CD4-positive, CD25-positive, alpha-beta regulatory T cell (primary cell): ENCODE measurements around the gene C16orf87. TPM values are rescaled to one million over a fixed set of nuclear protein-coding genes. Genes with fewer than 3 reads are reported as not detected.
A peak's percentile ranks its signal among the peaks of the same experiment; 100 is the strongest.

Experiments
- ATAC-seq, 2 donors: fragments of 150-1000 bp; cut with Tn5 transposase; one replicate each; pipeline ENCODE4 v1.10.0; 2021; ENCODE audit warnings: low read depth in 2 of 2, moderate number of reproducible peaks in 2 of 2, moderate library complexity in 1 of 2
- DNase-seq, 3 donors: peaks; one replicate each; pipeline versions ENCODE4 v3.0.0 to v3.0.0-alpha.2; 2012 to 2022; ENCODE audit warnings: mixed read lengths in 1 of 3
- H3K27ac ChIP-seq: one replicate; pipeline ENCODE4 v1.7.0; 2013; ENCODE audit warnings: mild to moderate bottlenecking, low read length; ENCODE audit not compliant: insufficient read depth, poor library complexity, severe bottlenecking
- H3K27me3 ChIP-seq: one replicate; pipeline ENCODE4 v1.7.0; 2013; ENCODE audit warnings: low read length; ENCODE audit not compliant: control insufficient read depth, insufficient read depth
- H3K36me3 ChIP-seq: one replicate; pipeline ENCODE4 v1.7.0; 2013; ENCODE audit warnings: mild to moderate bottlenecking, low read length, moderate library complexity; ENCODE audit not compliant: control insufficient read depth, insufficient read depth
- H3K4me1 ChIP-seq: 2 replicates; pipeline ENCODE4 v1.7.0; 2013; ENCODE audit warnings: mild to moderate bottlenecking, low read length; ENCODE audit not compliant: insufficient read depth, control insufficient read depth, poor library complexity, severe bottlenecking
- H3K4me3 ChIP-seq: one replicate; pipeline ENCODE4 v1.7.0; 2013; ENCODE audit warnings: low read depth, mild to moderate bottlenecking, low read length, moderate library complexity
- H3K9me3 ChIP-seq, 2 experiments: 1 replicate in 1 of 2; 2 replicates in 1 of 2; pipeline ENCODE4 v1.7.0; 2013; ENCODE audit warnings: low read length in 2 of 2, mild to moderate bottlenecking in 1 of 2, moderate library complexity in 1 of 2; ENCODE audit not compliant: control insufficient read depth in 2 of 2
- H3K27ac Mint-ChIP-seq, 3 donors: one replicate each; pipeline ENCODE4 v1.8.0; 2020 to 2022; ENCODE audit warnings: mild to moderate bottlenecking in 3 of 3, mixed read lengths in 3 of 3, moderate library complexity in 2 of 3
- H3K27me3 Mint-ChIP-seq: one replicate; pipeline ENCODE4 v1.8.0; 2022; ENCODE audit warnings: mild to moderate bottlenecking, mixed read lengths
- H3K36me3 Mint-ChIP-seq: one replicate; pipeline ENCODE4 v1.8.0; 2020; ENCODE audit warnings: mixed read lengths
- H3K4me1 Mint-ChIP-seq, 4 donors: one replicate each; pipeline ENCODE4 v1.8.0; 2020 to 2022; ENCODE audit warnings: mixed read lengths in 4 of 4, mild to moderate bottlenecking in 1 of 4
- H3K4me3 Mint-ChIP-seq, 4 donors: one replicate each; pipeline ENCODE4 v1.8.0; 2020 to 2022; ENCODE audit warnings: mild to moderate bottlenecking in 4 of 4, mixed read lengths in 4 of 4, moderate library complexity in 3 of 4
- H3K9me3 Mint-ChIP-seq, 7 donors: one replicate each; pipeline ENCODE4 v1.8.0; 2020 to 2022; ENCODE audit warnings: mixed read lengths in 7 of 7, mild to moderate bottlenecking in 3 of 7, moderate library complexity in 2 of 7
- polyA plus RNA-seq, 4 donors: library from polyadenylated mRNA; unstranded; fragments of 300-500 nt; fragmentation: Illumina TruSeq; gene quantifications; one replicate each; pipeline ENCODE4 v1.2.3, GENCODE V29; 2021
- total RNA-seq: library from RNA; stranded (reverse); gene quantifications from one replicate; pipeline ENCODE4 v1.2.3, GENCODE V29; 2022

C16orf87 gene
- total and polyA plus RNA-seq, 5 donors from 2014 or later: 13.1 to 24.6 (median 16.5) TPM

DNA sequence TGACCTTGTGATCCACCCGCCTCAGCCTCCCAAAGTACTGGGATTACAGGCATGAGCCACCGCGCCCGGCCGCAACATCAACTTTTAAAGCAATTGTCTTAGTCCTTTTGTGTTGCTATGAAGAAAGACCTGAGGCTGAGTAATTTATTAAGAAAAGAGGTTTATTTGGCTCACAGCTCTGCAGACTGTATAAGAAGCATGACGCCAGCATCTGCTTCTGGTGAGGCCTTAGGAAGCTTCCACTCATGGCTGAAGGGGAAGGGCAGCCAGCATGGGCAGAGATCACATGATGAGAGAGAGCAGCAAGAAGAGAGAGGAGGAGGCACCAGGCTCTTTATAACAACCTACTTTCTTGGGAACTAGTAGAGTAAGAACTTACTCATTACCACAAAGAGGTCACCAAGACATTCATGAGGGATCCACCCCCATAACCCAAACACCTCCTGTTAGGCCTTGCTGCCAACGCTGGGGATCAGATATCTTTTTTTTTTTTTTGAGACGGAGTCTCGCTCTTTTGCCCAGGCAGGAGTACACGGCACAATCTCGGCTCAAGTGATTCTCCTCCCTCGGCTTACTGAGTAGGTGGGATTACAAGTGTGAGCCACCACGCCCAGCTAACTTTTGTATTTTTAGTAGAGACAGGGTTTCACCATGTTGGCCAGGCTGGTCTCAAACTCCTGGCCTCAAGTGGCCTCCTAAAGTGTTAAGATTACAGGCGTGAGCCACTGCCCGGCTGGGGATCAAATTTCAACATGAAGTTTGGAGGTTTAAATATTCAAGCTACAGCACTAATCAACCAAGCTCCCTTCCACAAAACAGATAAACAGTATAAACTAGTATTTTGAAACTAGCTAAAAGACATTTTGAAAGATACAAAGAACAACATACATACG is 31.8 kb upstream of the C16orf87 start:
- Histone ChIP-seq H3K4me3 (no peak overlapping the region), H3K27ac (no peak overlapping the region), H3K9me3 (no peaks in the 10 kb centered on the region), H3K4me1 (peaks cover 3% of the 10 kb centered on the region), H3K27me3 (no peaks in the 10 kb centered on the region), H3K36me3 (no peaks in the 10 kb centered on the region)
- Mint-ChIP-seq H3K36me3 (no peaks in the 10 kb centered on the region), H3K9me3 (peaks cover 0 to 4% (median 0%) of the 10 kb centered on the region in 7 donors), H3K4me3 (no peak overlapping the region), H3K4me1 (peaks cover 5 to 17% (median 12%) of the 10 kb centered on the region in 4 donors), H3K27me3 (peaks cover 4% of the 10 kb centered on the region), H3K27ac (peak overlapping the region in 1 of 3 donors; percentile 36)
- no peak for ATAC-seq
- DNase-seq: no peak

DNA sequence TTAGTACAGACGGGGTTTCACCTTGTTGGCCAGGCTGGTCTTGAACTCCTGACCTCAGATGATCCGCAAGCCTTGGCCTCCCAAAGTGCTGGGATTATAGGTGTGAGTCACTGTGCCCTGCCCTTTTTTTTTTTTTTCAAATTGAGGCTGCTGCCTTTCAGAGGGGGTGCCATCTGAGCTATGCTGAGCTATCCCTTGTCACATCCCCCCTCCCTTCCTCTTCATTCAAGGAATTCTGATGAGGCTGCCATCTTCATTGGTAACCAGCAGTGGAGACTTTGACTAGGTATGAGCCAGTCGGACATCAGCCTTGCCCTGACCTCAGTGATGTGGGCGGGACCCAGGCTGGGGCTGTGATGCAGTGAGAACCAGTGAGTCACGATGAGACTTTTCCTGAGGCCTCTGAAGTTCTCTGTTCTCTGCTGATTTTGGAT is 28.8 kb upstream of the C16orf87 start:
- peaks cover 3% of the 10 kb centered on the region for H3K4me1 ChIP-seq
- H3K4me1 Mint-ChIP-seq: peaks cover 5 to 17% (median 12%) of the 10 kb centered on the region in 4 donors
- H3K36me3 Mint-ChIP-seq: no peaks in the 10 kb centered on the region
- H3K4me3 Mint-ChIP-seq: no peak overlapping the region
- H3K9me3 ChIP-seq: no peaks in the 10 kb centered on the region
- DNase-seq (no peak), ATAC-seq (no peak)
- no peaks in the 10 kb centered on the region for H3K9me3 Mint-ChIP-seq
- H3K4me3 ChIP-seq: no peak overlapping the region
- no peaks in the 10 kb centered on the region for H3K36me3 ChIP-seq
- H3K27ac Mint-ChIP-seq: no peak overlapping the region
- H3K27me3 ChIP-seq: no peaks in the 10 kb centered on the region
- H3K27me3 Mint-ChIP-seq: peaks cover 17% of the 10 kb centered on the region
- H3K27ac ChIP-seq: no peak overlapping the region

DNA sequence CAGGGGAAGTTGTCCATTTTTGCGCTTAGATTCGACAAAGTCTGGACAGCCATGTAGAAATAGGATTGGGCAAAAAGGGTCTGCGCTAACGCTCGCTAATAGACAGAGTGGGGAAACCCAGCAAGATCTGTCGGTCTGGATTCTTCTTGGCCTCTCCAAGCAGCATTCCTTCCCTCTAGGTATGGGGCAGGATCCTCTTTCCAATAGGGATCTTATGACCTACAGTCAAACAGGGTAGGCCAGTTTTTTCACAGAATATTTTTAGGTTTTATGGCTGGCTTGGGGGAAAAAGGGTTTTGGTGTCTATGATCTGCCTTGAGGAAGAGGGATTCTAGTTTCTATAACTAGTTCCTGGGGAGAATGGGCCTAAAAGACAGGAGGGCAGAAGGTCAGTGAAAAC is 27.2 kb upstream of the C16orf87 start:
- Mint-ChIP-seq H3K4me3 (no peak overlapping the region), H3K27ac (peak overlapping the region in 1 of 3 donors; percentile 62), H3K4me1 (peaks cover 0 to 6% (median 4%) of the 10 kb centered on the region in 4 donors), H3K36me3 (no peaks in the 10 kb centered on the region), H3K27me3 (peaks cover 17% of the 10 kb centered on the region), H3K9me3 (no peaks in the 10 kb centered on the region)
- Histone ChIP-seq H3K36me3 (no peaks in the 10 kb centered on the region), H3K27ac (no peak overlapping the region), H3K4me1 (no peaks in the 10 kb centered on the region), H3K9me3 (no peaks in the 10 kb centered on the region), H3K4me3 (no peak overlapping the region), H3K27me3 (no peaks in the 10 kb centered on the region)
- no peak for ATAC-seq
- DNase-seq: no peak

DNA sequence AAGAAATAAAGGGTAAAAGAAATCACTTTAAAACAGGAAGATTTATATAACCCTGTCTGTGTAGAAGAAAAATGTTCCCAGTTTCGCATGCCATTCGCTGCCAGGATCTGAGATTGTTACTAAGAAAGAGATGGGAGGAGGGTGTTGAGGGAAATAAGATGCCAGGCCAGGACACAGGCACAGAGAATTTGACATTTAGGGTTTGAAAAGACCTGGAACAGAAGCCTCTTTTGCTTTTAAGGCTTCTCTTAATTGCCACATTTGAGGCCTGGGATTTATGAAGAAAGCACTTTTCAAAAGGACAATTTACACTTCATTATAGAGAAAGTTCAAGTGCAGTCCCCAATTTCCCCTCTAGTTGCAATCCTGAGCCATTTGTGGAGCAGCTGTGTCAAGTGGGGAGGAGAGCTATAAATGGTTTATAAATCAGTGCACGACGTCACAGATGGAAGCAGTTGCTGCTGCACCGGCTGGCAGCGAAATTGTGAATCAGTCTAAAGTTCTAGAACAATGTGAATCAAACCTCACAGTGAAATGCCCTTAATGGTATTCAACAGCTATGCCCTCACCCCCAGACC is 26.5 kb upstream of the C16orf87 start:
- peak overlapping the region in 1 of 3 donors; percentile 62 for H3K27ac Mint-ChIP-seq
- no peaks in the 10 kb centered on the region for H3K36me3 ChIP-seq
- peaks cover 22% of the 10 kb centered on the region for H3K27me3 Mint-ChIP-seq
- H3K4me3 ChIP-seq: no peak overlapping the region
- H3K4me3 Mint-ChIP-seq: no peak overlapping the region
- no peak overlapping the region for H3K27ac ChIP-seq
- peak in 1 of 3 donors; percentile 42 for DNase-seq
- no peak for ATAC-seq
- H3K27me3 ChIP-seq: no peaks in the 10 kb centered on the region
- H3K36me3 Mint-ChIP-seq: no peaks in the 10 kb centered on the region
- H3K4me1 ChIP-seq: no peaks in the 10 kb centered on the region
- no peaks in the 10 kb centered on the region for H3K9me3 Mint-ChIP-seq
- H3K9me3 ChIP-seq: no peaks in the 10 kb centered on the region
- peaks cover 0 to 6% (median 4%) of the 10 kb centered on the region in 4 donors for H3K4me1 Mint-ChIP-seq

DNA sequence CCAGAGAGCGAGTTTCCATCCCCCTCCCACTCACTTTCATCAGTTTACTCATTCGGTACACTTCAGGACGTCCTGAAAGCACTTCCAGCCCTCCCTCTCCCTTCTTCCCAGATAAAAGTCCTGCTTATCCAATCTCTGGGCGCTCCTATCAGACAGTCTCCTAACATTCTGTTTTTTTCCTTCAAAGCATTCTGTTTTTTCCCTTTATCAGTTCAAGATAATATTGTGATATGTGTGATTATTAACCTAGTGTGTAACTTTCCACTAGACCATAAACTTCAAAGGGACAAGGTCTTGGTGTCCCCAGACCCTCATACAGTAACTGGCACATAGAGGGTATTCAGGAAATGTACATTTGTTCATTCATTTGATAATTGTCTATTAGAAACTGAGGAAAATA is 24.4 kb upstream of the C16orf87 start:
- Histone ChIP-seq H3K4me3 (no peak overlapping the region), H3K4me1 (no peaks in the 10 kb centered on the region), H3K27ac (no peak overlapping the region), H3K9me3 (no peaks in the 10 kb centered on the region), H3K27me3 (no peaks in the 10 kb centered on the region), H3K36me3 (no peaks in the 10 kb centered on the region)
- H3K36me3 Mint-ChIP-seq: no peaks in the 10 kb centered on the region
- H3K27ac Mint-ChIP-seq: no peak overlapping the region
- H3K9me3 Mint-ChIP-seq: no peaks in the 10 kb centered on the region
- peaks cover 0 to 5% (median 2%) of the 10 kb centered on the region in 4 donors for H3K4me1 Mint-ChIP-seq
- no peak overlapping the region for H3K4me3 Mint-ChIP-seq
- H3K27me3 Mint-ChIP-seq: peaks cover 27% of the 10 kb centered on the region
- DNase-seq (no peak), ATAC-seq (no peak)

DNA sequence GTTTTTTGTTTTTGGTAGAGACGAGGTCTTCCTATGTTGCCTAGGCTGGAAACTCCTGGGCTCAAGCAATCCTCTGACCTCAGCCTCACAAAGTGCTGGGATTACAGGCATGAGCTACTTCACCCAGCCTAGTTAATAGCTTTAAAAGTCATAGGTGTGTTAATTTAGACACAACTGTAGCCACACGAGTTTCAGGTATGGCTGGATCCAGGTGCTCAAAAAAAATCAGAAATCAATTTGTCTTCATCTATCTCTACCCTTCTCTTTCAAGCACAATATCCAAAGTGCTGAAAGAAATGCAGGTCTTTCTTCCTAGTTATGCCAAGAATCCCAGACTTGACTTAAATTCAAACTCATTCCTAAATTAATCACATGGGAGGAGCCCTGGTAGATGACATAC is 23.9 kb upstream of the C16orf87 start:
- peaks cover 27% of the 10 kb centered on the region for H3K27me3 Mint-ChIP-seq
- no peaks in the 10 kb centered on the region for H3K9me3 Mint-ChIP-seq
- H3K36me3 Mint-ChIP-seq: no peaks in the 10 kb centered on the region
- no peaks in the 10 kb centered on the region for H3K36me3 ChIP-seq
- DNase-seq (no peak), ATAC-seq (no peak)
- H3K4me3 ChIP-seq: no peak overlapping the region
- no peaks in the 10 kb centered on the region for H3K9me3 ChIP-seq
- H3K27ac ChIP-seq: no peak overlapping the region
- H3K4me3 Mint-ChIP-seq: no peak overlapping the region
- H3K27ac Mint-ChIP-seq: no peak overlapping the region
- no peaks in the 10 kb centered on the region for H3K4me1 ChIP-seq
- no peaks in the 10 kb centered on the region for H3K4me1 Mint-ChIP-seq
- no peaks in the 10 kb centered on the region for H3K27me3 ChIP-seq

DNA sequence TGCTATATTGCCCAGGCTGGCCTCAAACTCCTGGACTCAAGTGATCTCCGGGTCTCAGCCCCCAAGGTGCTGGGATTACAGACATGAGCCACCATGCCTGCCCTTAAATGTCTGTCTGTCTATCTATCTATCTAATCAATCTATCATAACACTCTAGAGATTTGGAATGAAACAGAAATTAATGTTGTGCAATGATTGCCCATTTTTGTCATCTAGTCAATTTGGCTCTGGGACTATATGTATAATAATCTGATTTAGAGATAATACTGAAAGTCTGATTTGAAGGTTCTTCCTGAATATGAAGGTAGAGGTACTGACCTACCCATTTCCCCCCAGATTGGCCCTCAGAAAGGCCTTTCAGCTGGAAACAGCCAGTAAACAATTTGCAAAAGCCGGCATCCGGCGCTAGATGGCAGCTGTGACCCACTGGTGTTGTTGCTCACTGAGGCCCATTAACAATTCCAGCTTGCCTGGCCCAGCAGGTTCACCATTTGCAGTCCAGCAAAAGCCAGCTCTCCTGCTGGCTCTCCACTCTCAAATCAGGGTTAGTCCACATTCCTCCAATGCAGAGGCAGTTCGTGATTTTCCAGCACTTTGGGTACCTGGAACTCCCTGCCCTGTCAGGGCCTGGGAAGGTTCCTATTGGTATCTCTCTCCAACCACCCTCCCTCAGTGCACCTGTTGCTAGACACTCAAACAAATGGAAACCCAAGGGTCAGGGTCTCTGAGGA is 22.9 kb upstream of the C16orf87 start:
- H3K4me3 Mint-ChIP-seq: no peak overlapping the region
- ATAC-seq: no peak
- H3K4me3 ChIP-seq: no peak overlapping the region
- H3K27ac Mint-ChIP-seq: peak overlapping the region in 2 of 3 donors; percentile 10 to 32
- no peaks in the 10 kb centered on the region for H3K36me3 Mint-ChIP-seq
- no peaks in the 10 kb centered on the region for H3K9me3 ChIP-seq
- no peaks in the 10 kb centered on the region for H3K27me3 ChIP-seq
- peaks cover 31% of the 10 kb centered on the region for H3K27me3 Mint-ChIP-seq
- DNase-seq: peak; percentile 16 to 73 (median 42)
- no peaks in the 10 kb centered on the region for H3K4me1 ChIP-seq
- H3K27ac ChIP-seq: no peak overlapping the region
- no peaks in the 10 kb centered on the region for H3K36me3 ChIP-seq
- no peaks in the 10 kb centered on the region for H3K9me3 Mint-ChIP-seq
- no peaks in the 10 kb centered on the region for H3K4me1 Mint-ChIP-seq
